GM21515 (cell line): ENCODE measurements around the gene ASAP2.

ENCODE experiments used
- ATAC-seq: cut with Tn5 transposase; IDR thresholded peaks from one replicate; pipeline ENCODE4 v1.9.1; 2021; ENCODE audit not compliant: unreplicated experiment

Gene ASAP2

GRCh38 chr2:9419541-9419940 lies 212.9 kb downstream of the ASAP2 start:
- no peak for ATAC-seq

- ATAC-seq, result no peak
These were observed 213.9 kb downstream of the ASAP2 start for GRCh38 chr2:9420495-9420894.

DNA sequence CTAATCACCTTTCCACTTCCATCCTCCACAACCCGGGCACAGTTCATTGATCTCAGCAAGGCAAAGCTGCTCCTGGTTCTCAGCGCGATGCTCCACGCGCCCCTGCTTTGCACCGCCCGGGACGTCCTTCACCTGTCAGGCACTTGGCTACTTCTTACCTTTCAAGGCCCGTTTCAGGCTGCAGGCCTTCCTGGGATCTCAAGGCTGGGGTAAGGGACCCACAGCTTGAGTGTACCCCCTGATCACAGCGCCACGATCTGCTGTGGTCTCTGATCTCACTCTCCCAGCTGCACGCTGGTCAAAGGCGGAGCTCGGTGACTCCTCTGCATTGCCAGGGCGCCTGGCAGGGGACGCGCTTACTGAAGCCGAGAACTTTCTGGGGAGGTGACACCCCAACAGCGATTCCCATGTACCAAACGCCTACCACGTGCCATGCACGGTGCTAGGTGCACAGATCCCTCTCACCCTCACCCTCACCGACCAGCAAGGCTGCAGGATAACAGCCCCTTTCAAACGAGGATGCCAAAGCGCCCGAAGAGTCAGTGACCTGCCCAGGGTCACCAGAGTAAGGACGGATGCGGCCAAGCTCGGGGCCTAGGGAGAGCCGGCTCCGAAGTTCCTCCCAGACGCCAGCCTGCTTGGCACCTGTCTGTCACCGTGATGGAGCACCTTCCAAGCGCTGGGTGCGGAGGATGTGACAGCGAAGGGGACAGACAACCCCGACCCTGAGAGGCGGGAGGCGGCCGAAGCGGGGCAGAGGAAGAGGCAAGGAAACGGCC lies 215.9 kb downstream of the ASAP2 start:
- peak; percentile 32 for ATAC-seq

DNA sequence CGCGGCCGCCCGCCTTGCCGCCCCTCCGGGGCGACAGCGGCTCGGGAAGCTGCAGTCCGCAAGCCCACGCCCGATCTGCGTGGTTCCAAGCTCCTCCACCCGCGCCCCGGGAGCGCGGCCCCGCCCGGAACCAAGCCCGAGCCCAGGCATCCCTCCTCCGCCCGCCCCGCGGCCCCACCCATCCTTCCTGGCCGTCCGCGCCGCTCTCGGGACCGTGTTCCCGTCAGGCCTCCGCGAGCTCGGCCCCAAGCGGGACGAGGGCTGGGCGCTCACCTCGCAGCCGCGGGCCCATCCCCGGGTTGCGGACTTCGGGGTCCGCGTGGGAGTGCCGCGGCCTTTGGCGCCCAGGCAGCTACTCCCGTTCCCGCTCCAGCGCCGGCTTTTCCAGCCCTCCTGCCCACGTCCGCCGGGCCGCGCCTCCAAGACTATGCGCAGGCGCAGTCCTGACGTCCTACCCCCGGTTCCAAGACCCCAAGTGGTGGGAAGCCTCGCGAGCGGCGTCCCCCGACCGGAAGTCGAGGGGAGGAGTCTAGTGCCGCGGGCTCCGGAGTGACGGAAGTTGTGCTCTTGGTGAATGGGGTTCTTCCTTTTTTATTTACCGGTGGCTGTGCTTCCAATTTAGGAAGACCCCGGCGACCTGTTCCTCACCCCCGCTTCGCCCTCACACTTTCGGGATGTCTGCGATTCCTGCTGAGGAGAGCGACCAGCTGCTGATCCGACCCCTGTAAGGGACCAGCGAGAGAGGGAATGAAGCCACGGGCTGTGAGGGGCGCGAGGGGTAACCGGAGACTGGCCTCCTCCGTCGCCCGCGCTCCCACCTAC lies 216.7 kb downstream of the ASAP2 start, which contains the start of the genes CPSF3 and ITGB1BP1:
Gene CPSF3, plus strand, starts transcription at position 555 of the 822 bp plus-strand sequence. Its CDS starts 120 bp downstream, at position 675.
Gene ITGB1BP1, minus strand, starts transcription at position 429 of the 822 bp plus-strand sequence. CDS start 4,831 bp downstream, outside the sequence.
- peak; percentile 82 for ATAC-seq

- peak; percentile 5 for ATAC-seq
These were observed 217.3 kb downstream of the ASAP2 start for GRCh38 chr2:9423922-9424272.

DNA sequence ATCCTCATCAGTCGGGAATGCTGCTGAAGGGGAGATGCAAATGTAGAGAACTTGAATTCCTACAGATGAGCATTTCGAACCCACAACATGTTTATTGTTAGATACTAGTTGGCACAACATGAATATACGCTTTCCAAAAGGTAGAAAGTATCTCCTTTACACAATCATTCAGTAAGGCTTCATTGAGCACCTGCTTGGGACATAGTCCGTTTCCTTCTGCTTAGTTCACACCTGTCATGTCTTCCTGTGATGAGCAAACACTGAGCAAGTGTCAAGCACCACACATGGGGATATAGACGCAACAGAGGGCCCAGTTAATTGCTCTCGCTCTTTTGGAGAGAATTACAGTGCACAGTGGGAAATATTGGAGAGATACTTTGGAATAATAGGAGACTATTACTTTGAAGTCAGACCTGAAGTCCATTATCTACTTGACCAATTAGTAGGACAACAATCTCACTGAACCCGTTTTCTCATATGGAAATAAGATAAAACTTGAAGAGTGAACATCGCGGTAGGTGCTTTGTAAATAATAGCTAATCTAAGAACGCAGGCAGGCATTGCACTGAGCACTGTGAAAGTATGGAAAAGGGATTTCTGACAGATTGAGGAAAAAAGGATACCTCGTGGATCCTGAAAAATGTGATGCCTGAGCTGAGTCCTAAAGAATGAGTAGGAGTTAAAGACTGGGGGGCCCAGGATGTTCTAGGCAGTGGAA lies 218.0 kb downstream of the ASAP2 start:
- no peak for ATAC-seq

- no peak for ATAC-seq
These were observed 222.5 kb downstream of the ASAP2 start for GRCh38 chr2:9428965-9429577.

DNA sequence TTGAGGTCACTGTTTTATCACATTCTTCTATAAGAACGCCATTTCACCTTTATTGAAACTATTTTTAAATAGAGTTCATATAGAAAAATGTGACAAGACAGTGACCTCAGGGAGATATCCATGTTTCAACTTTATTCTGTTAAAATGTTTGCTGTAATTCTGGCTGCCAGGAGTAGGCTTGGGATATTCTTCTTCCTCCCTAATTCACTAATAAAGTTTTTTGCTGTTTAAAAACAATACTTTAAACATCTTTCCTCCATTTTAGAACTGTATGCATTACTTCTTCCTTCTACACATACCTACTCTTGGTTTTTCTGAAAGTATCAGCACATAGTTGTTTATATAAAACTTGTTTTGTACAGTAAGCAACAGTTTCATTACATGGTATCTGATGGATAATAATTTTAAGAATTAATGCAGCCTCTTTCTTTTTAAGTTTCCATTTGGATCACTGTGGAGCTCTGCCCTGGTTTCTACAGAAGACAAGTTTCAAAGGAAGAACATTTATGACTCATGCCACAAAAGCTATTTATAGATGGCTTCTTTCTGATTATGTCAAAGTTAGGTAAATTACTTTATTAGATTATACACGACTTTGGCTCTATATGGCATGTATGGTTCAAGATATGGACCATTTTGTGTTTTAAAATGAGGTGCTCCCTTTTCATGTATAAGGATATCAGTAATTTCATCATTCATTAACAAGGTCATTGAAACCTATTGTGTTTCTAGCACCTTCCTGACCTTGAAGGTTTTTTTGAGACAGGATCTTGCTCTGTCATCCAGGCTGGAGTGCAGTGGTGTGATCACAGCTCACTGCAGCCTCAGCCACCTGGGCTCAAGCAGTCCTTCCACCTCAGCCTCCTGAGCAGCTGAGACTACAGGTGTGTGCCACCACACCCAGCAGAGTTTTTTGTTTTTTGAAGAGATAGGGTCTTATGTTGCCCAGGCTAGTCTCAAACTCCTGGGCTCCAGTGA lies 224.0 kb downstream of the ASAP2 start:
- no peak for ATAC-seq

DNA sequence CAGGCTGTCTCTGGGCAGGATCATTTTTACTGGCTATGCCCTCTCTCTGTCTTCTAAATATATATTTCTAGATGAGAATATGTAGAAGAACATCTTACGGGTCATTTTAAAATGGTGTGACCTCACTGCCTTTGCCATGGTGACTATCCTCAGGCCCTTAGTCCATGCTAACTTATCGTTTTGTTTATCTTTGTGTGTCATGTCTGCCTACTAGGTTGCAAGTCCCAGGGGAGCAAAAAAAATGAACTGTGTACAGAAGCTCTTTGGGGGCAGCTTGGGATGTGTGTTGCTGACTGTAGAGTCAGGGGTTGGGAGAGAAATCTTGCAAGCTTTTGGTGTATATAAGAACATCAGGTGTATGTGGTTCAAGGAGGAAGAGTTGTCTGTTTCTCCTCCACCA lies 227.9 kb downstream of the ASAP2 start:
- ATAC-seq, result no peak

DNA sequence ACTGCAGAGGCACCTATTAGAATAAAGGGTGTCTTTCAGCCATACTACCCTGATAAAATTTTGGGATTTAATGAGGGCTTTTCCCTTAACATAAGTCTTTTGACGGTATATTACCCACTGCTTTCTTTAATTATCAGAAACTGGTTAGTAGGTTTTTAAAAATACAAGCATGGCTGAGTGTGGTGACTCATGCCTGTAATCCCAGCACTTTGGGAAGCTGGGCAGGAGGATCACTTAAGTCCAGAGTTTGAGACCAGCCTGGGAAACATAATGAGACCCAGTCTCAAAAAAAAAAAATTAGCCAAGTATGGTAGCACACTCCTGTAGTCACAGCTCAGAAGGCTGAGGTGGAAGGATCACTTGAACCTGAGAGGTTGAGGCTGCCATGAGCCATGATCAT lies 232.9 kb downstream of the ASAP2 start:
- no peak for ATAC-seq

GRCh38 chr2:9440058-9440727 lies 233.6 kb downstream of the ASAP2 start:
- no peak for ATAC-seq

DNA sequence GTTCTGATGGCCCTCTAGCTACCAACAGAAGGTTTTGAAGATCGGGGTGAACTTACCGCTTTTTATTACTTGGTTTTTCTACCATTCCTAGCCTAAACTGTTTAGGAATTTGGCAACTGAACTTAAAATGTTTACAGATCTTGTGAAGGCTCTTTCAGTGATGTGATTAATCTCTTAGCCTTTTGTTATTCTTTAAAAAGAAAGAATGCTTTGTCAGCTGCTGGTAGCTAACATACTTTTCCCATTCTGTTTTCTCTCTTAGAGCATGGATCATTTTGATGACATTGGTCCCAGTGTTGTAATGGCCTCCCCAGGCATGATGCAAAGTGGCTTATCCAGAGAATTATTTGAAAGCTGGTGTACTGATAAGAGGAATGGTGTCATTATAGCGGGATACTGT lies 234.9 kb downstream of the ASAP2 start:
- no peak for ATAC-seq

DNA sequence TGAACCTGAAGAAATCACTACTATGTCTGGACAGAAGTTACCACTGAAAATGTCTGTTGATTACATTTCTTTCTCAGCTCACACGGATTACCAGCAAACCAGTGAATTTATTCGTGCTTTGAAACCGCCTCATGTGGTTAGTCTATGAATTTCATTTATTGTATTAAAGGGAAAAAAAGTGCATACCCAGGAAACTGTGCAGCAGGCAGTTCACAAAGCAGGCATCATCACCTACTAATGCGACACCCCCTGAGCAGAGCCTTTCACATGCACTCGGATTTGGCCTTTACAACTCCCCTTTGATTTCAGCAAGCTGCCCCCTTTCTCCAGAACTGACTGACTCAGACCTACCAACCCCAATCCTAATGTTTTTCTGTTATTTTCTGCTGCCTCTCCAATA lies 236.9 kb downstream of the ASAP2 start:
- no peak for ATAC-seq

DNA sequence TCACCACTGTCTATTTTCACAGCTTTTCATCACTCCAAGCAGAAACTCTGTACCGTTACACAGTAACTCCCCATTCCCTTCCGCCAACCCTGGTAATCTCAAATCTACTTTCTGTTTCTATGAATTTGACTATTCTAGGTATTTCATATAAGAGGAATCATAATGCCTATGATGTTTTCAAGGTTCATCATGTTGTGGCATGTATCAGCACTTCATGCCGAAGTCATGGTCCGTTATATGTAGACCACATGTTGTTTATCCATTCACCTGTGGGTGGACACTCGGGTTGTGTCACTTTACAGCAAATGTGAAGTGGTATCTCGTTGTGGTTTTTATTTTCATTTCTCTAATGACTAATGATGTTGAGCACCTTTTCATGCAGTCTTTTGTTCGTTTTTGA lies 238.5 kb downstream of the ASAP2 start:
- no peak for ATAC-seq

- no peak for ATAC-seq
These were observed 244.6 kb downstream of the ASAP2 start for GRCh38 chr2:9451231-9451630.
